GM12878 (cell line): Measurements from ENCODE around the gene MIEF1. TPM values are rescaled to one million over a fixed set of nuclear protein-coding genes. Genes with fewer than 3 reads are reported as not detected.

ENCODE experiments used
- ATAC-seq: fragments of 200-7000 bp; cut with Tn5 transposase; 3 replicates; pipeline ENCODE4 v1.9.1; 2020; ENCODE audit warnings: mild to moderate bottlenecking, moderate library complexity
- BruUV-seq: library from RNA; stranded (reverse); fragments of 400-500 nt; replicated peaks from 2 replicates; lab custom pipeline; 2021; lab: Mats Ljungman, UMichigan
- CTCF ChIA-PET: fragments of 300-600 bp; sonication (Branson Sonifier 250); formaldehyde crosslinking; extraction: SDS; loops from one replicate; lab custom pipeline; 2021; ENCODE audit warnings: inconsistent platforms; lab: Yijun Ruan, JAX
- POLR2A ChIA-PET: fragments of 350-600 bp; formaldehyde crosslinking; extraction: SDS; loops from one replicate; lab custom pipeline; 2021; ENCODE audit warnings: inconsistent platforms; lab: Charles Lee
- RAD21 ChIA-PET: fragments of 300-600 bp; sonication (Branson Sonifier 250); formaldehyde crosslinking; loops from one replicate; lab custom pipeline; 2023; ENCODE audit warnings: antibody characterized with exemption; ENCODE audit not compliant: unreplicated experiment; lab: Charles Lee
- SMC1A ChIA-PET: fragments of 300-600 bp; sonication (Branson Sonifier 250); formaldehyde crosslinking; loops from one replicate; lab custom pipeline; 2023; ENCODE audit not compliant: unreplicated experiment, uncharacterized antibody; lab: Charles Lee
- DNase-seq: peaks from one replicate; pipeline ENCODE4 v3.0.0-alpha.2; 2011; ENCODE audit warnings: low read depth, low spot score
- FAIRE-seq: peaks from 3 replicates; lab custom pipeline; 2011; peaks lifted over from hg19 to GRCh38; lab: Jason Lieb, UNC
- H2AFZ ChIP-seq: 2 replicates; pipeline ENCODE4 v1.6.0; 2011; ENCODE audit warnings: low read depth, low read length, control low read depth; ENCODE audit not compliant: control insufficient read depth
- H3K27ac ChIP-seq: 2 replicates; pipeline ENCODE4 v1.5.1; 2011; ENCODE audit warnings: control low read depth; ENCODE audit not compliant: control insufficient read depth, insufficient read depth
- H3K27me3 ChIP-seq, 2 experiments: replicated peaks in 1 of 2; 2 replicates each; pipeline versions ENCODE4 v1.6.0 to v1.6.1; 2011; ENCODE audit warnings: low read length in 1 of 2; ENCODE audit not compliant: control insufficient read depth in 2 of 2, insufficient read depth in 2 of 2
- H3K36me3 ChIP-seq, 2 experiments: 2 replicates each; pipeline ENCODE4 v1.5.1; 2011; ENCODE audit warnings: low read length in 1 of 2; ENCODE audit not compliant: control insufficient read depth in 2 of 2, insufficient read depth in 2 of 2
- H3K4me1 ChIP-seq: 2 replicates; pipeline ENCODE4 v1.6.1; 2011; ENCODE audit warnings: mild to moderate bottlenecking, low read length, moderate library complexity, mixed read lengths; ENCODE audit not compliant: control insufficient read depth, insufficient read depth
- H3K4me2 ChIP-seq: 2 replicates; pipeline ENCODE4 v1.6.0; 2011; ENCODE audit warnings: control low read depth; ENCODE audit not compliant: control insufficient read depth, insufficient read depth
- H3K4me3 ChIP-seq: fragments of 200-600 bp; sonication (generic); 2 replicates; pipeline ENCODE4 v1.5.1; 2016
- H3K79me2 ChIP-seq: 2 replicates; pipeline ENCODE4 v1.6.0; 2011; ENCODE audit warnings: low read length; ENCODE audit not compliant: control insufficient read depth, insufficient read depth
- H3K9ac ChIP-seq: 2 replicates; pipeline ENCODE4 v1.8.0; 2011; ENCODE audit warnings: low read length, control low read depth, mixed read lengths; ENCODE audit not compliant: control insufficient read depth, insufficient read depth
- H3K9me3 ChIP-seq: replicated peaks from 3 replicates; pipeline ENCODE4 v1.5.1; 2011; ENCODE audit warnings: mild to moderate bottlenecking, low read length; ENCODE audit not compliant: control insufficient read depth, insufficient read depth
- H4K20me1 ChIP-seq: 2 replicates; pipeline ENCODE4 v1.6.0; 2011; ENCODE audit not compliant: control insufficient read depth, insufficient read depth
- BHLHE40 ChIP-seq, 2 experiments: fragments of 450-650 bp in 1 of 2; IDR thresholded peaks; 2 replicates each; pipeline ENCODE4 v1.6.1; 2011 to 2017; ENCODE audit warnings: low read depth in 2 of 2, borderline replicate concordance in 1 of 2, improper control_type of control experiment in 1 of 2, low read length in 1 of 2, mild to moderate bottlenecking in 1 of 2
- E2F4 ChIP-seq: IDR thresholded peaks from 2 replicates; pipeline ENCODE4 v1.6.1; 2012; ENCODE audit warnings: low read depth, low read length, improper control_type of control experiment
- EGR1 ChIP-seq, 2 experiments: IDR thresholded peaks; 1 replicate in 1 of 2; 2 replicates in 1 of 2; pipeline ENCODE4 v1.6.1; 2011 to 2012; ENCODE audit warnings: low read depth in 2 of 2, low read length in 2 of 2, borderline replicate concordance in 1 of 2, mild to moderate bottlenecking in 1 of 2, moderate library complexity in 1 of 2
- IKZF2 ChIP-seq, 2 experiments: fragments of 450-650 bp; IDR thresholded peaks; 2 replicates each; pipeline ENCODE4 v1.6.1; 2017; ENCODE audit warnings: mild to moderate bottlenecking in 2 of 2, moderate library complexity in 2 of 2
- KLF5 ChIP-seq: fragments of 450-650 bp; IDR thresholded peaks from 2 replicates; pipeline ENCODE4 v1.6.1; 2014; ENCODE audit warnings: mild to moderate bottlenecking; ENCODE audit not compliant: partially characterized antibody
- MTA3 ChIP-seq: IDR thresholded peaks from 2 replicates; pipeline ENCODE4 v1.6.1; 2012; ENCODE audit warnings: low read length, inconsistent platforms, borderline replicate concordance
- RBBP5 ChIP-seq: fragments of 200-600 bp; sonication (generic); conservative IDR thresholded peaks from 2 replicates; pipeline ENCODE4 v1.6.1; 2016
- SMARCA5 ChIP-seq: fragments of 450-650 bp; IDR thresholded peaks from 2 replicates; pipeline ENCODE4 v1.6.1; 2017; ENCODE audit warnings: mild to moderate bottlenecking
- SRF ChIP-seq, 2 experiments: IDR thresholded peaks; 2 replicates each; pipeline ENCODE4 v1.6.1; 2011; ENCODE audit warnings: low read depth in 2 of 2, low read length in 2 of 2, mild to moderate bottlenecking in 1 of 2, moderate library complexity in 1 of 2
- STAT1 ChIP-seq: fragments of 450-650 bp; conservative IDR thresholded peaks from 2 replicates; pipeline ENCODE4 v1.6.1; 2014; ENCODE audit warnings: antibody characterized with exemption, mild to moderate bottlenecking
- TARDBP ChIP-seq: IDR thresholded peaks from 2 replicates; pipeline ENCODE4 v1.6.1; 2016; ENCODE audit warnings: borderline replicate concordance
- TCF12 ChIP-seq: IDR thresholded peaks from 2 replicates; pipeline ENCODE4 v1.6.1; 2011; ENCODE audit warnings: low read depth, mild to moderate bottlenecking, low read length
- YY1 ChIP-seq: IDR thresholded peaks from 2 replicates; pipeline ENCODE4 v1.6.1; 2011; ENCODE audit warnings: low read depth, mild to moderate bottlenecking, low read length
- WGBS: methylation state at CpG from one replicate; pipeline ENCODE4 v1.1.6; 2016; ENCODE audit warnings: low lambda C conversion rate; ENCODE audit not compliant: insufficient replicate concordance, insufficient coverage; ENCODE audit errors: missing lambda C conversion rate; 5-methylcytosine and 5-hydroxymethylcytosine counted together
- in situ Hi-C: fragments of 300-500 bp; cut with MboI; formaldehyde crosslinking; loops from 9 replicates; pipeline ENCODE4 v1.14.3; 2018; ENCODE audit warnings: mixed read lengths
- intact Hi-C: fragments of 100-400 bp; cut with micrococcal nuclease; formaldehyde crosslinking; loops from one replicate; pipeline ENCODE4 v1.14.2; 2022; ENCODE audit not compliant: unreplicated experiment
- polyA plus RNA-seq, 11 experiments: library from polyadenylated mRNA; depleted of rRNA in 4 of 11; unstranded in 6 of 11; stranded (reverse) in 5 of 11; fragments of >200 nt; fragmentation: Nextera tagmentation in 4 of 11; fragmentation: Illumina TruSeq in 1 of 11; extraction: Ambion mirVana in 4 of 11; extraction: Trizol in 1 of 11; gene quantifications; 1 replicate in 1 of 11; 2 replicates in 10 of 11; pipeline versions ENCODE4 v1.2.1 to v1.2.3, GENCODE V29; 2011 to 2016; ENCODE audit warnings: inconsistent platforms in 2 of 11, missing spikeins in 2 of 11, low read depth in 1 of 11
- total RNA-seq, 4 experiments: library from RNA; depleted of rRNA in 3 of 4; stranded (reverse); fragments of >200 nt in 3 of 4; fragmentation: Illumina TruSeq in 1 of 4; extraction: Trizol in 1 of 4; gene quantifications; 2 replicates each; pipeline versions ENCODE4 v1.2.1 to v1.2.3, GENCODE V29; 2013 to 2021

Gene MIEF1
- total and polyA plus RNA-seq, 10 of the 15 experiments (the other 5 are each of a cell fraction or from before 2014, with no cell fraction given), result 12.4 to 52.3 (median 29.3) TPM

DNA sequence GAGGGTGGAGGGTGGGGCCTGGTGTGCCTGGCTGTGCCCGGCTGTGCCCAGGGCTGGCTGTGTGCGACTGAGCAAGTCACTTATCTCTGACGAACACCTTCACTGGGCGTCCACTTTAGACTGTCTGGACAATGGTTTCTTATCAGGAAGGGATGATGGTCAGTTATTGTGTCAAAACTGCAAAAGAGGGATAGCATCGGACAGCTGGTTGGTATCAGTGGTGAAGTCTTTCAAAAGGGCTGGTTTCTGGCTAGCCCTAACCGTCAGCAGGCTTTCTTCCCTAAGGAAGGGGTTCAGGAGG is 49.4 kb upstream of the MIEF1 start (continued):
- TF ChIP-seq E2F4 (no peak), SMARCA5 (no peak), MTA3 (no peak), KLF5 (no peak)

GRCh38 chr22:39453765-39454378 is 48.2 kb upstream of the MIEF1 start:
- Histone ChIP-seq H3K27ac (no peak overlapping the region), H3K4me1 (peaks cover 26% of the 10 kb centered on the region), H4K20me1 (no peaks in the 10 kb centered on the region), H3K79me2 (peaks cover 58% of the 10 kb centered on the region), H3K27me3 (no peaks in the 10 kb centered on the region), H3K4me2 (no peak overlapping the region), H3K4me3 (no peak overlapping the region), H2AFZ (no peak overlapping the region), H3K9ac (no peak overlapping the region)
- in situ Hi-C loops, result no loop called here
- WGBS, result 84% methylated on average over 9 of the region's 9 CpGs
- intact Hi-C loops, result no loop called here
- CTCF ChIA-PET, result interaction anchor here (1.0 to 3.9 kb wide), 10 partner anchors 9 to 75 kb away, joined by 3 to 23 read pairs (median 4); no protein-coding TSS in a partner anchor
- TF ChIP-seq KLF5 (no peak), EGR1 (IDR thresholded peaks at IDR 0.05; ENCODE audit: borderline replicate concordance in 1 of 2, low read depth in 2 of 2, low read length in 2 of 2) (no peak), TARDBP (no peak), TCF12 (no peak), STAT1 (no peak), RBBP5 (no peak), YY1 (no peak), SRF (IDR thresholded peaks at IDR 0.05; ENCODE audit: low read depth in 2 of 2, low read length in 2 of 2) (no peak), IKZF2 (IDR thresholded peaks at IDR 0.05) (no peak), BHLHE40 (IDR thresholded peaks at IDR 0.05; ENCODE audit: borderline replicate concordance in 1 of 2, low read depth in 2 of 2, low read length in 1 of 2) (no peak)
- TF ChIP-seq, all 136 proteins: peak for 0
- RAD21 ChIA-PET, result interaction anchor here (0.5 to 2.1 kb wide), 8 partner anchors 12 to 75 kb away, joined by 3 to 5 read pairs (median 4); partner anchors contain the start of gene MIEF1
- no TSS peak for BruUV-seq
- SMC1A ChIA-PET, result interaction anchor here (1.2 to 3.5 kb wide), 5 partner anchors 9 to 40 kb away, joined by 4 to 17 read pairs (median 5); no protein-coding TSS in a partner anchor
- FAIRE-seq (no peak), ATAC-seq (no peak), DNase-seq (no peak)
- H3K9me3 ChIP-seq, result no peaks in the 10 kb centered on the region
- POLR2A ChIA-PET, result interaction anchor here (1.0 to 2.2 kb wide), 3 partner anchors 8 to 14 kb away, joined by 3 to 9 read pairs (median 4); no protein-coding TSS in a partner anchor
- H3K36me3 ChIP-seq, result no peaks in the 10 kb centered on the region; a peak in 1 of 4 replicates
